HepG2 (cell line): ENCODE measurements around the gene TECPR1. TPM values are rescaled to one million over a fixed set of nuclear protein-coding genes. Genes with fewer than 3 reads are reported as not detected.
A peak's percentile ranks its signal among the peaks of the same experiment; 100 is the strongest.

Experiments used
- CBFB ChIP-seq: sonication (generic); formaldehyde crosslinking; IDR thresholded peaks from 2 replicates; pipeline ENCODE4 v1.4.0; 2020; ENCODE audit warnings: missing genetic modification reagents
- ESRRA ChIP-seq: sonication (generic); formaldehyde crosslinking; IDR thresholded peaks from 2 replicates; pipeline ENCODE4 v1.5.1; 2020; ENCODE audit warnings: mild to moderate bottlenecking, low read depth, missing genetic modification reagents
- GATA4 ChIP-seq: sonication (generic); IDR thresholded peaks from 2 replicates; pipeline ENCODE4 v1.6.1; 2016; ENCODE audit warnings: antibody characterized with exemption, low read depth, borderline replicate concordance
- GPBP1L1 ChIP-seq: sonication (generic); formaldehyde crosslinking; IDR thresholded peaks from 2 replicates; pipeline ENCODE4 v1.5.0; 2020; ENCODE audit warnings: mild to moderate bottlenecking, missing genetic modification reagents
- HNF1A ChIP-seq, 2 experiments: sonication (generic) in 1 of 2; formaldehyde crosslinking in 1 of 2; IDR thresholded peaks; 2 replicates each; pipeline versions ENCODE4 v1.4.0 to v1.6.1; 2016 to 2020; ENCODE audit warnings: borderline replicate concordance in 1 of 2, low read depth in 1 of 2, mild to moderate bottlenecking in 1 of 2, missing genetic modification reagents in 1 of 2
- MEIS1 ChIP-seq: sonication (generic); formaldehyde crosslinking; IDR thresholded peaks from 2 replicates; pipeline ENCODE4 v1.9.0; 2021; ENCODE audit warnings: mild to moderate bottlenecking, missing genetic modification reagents, moderate library complexity, borderline replicate concordance
- NFATC3 ChIP-seq: sonication (generic); formaldehyde crosslinking; IDR thresholded peaks from 2 replicates; pipeline ENCODE4 v1.5.1; 2020; ENCODE audit warnings: mild to moderate bottlenecking, missing genetic modification reagents
- SAFB2 ChIP-seq: sonication (generic); formaldehyde crosslinking; IDR thresholded peaks from 2 replicates; pipeline ENCODE4 v1.5.1; 2020; ENCODE audit warnings: missing genetic modification reagents, low read depth, mild to moderate bottlenecking, borderline replicate concordance
- SRSF1 ChIP-seq: fragments of 200-400 bp; formaldehyde crosslinking; optimal IDR thresholded peaks from 2 replicates; pipeline ENCODE3; 2017; ENCODE audit warnings: mild to moderate bottlenecking, low read depth, low read length, moderate library complexity
- TEAD3 ChIP-seq: optimal IDR thresholded peaks from 2 replicates; pipeline ENCODE3; 2016; ENCODE audit warnings: borderline replicate concordance
- TFE3 ChIP-seq: IDR thresholded peaks from 2 replicates; pipeline ENCODE4 v1.6.1; 2016
- ZBTB2 ChIP-seq: sonication (generic); formaldehyde crosslinking; IDR thresholded peaks from 2 replicates; pipeline ENCODE4 v1.8.0; 2022; ENCODE audit warnings: low read depth, missing genetic modification reagents
- ZBTB7A ChIP-seq: sonication (generic); formaldehyde crosslinking; IDR thresholded peaks from 2 replicates; pipeline ENCODE4 v1.8.0; 2022; ENCODE audit warnings: mild to moderate bottlenecking, missing genetic modification reagents
- ZNF160 ChIP-seq: sonication (generic); formaldehyde crosslinking; IDR thresholded peaks from 2 replicates; pipeline ENCODE4 v1.8.0; 2022; ENCODE audit warnings: mild to moderate bottlenecking, inconsistent platforms, missing genetic modification reagents
- ZNF513 ChIP-seq: sonication (generic); formaldehyde crosslinking; conservative IDR thresholded peaks from 2 replicates; pipeline ENCODE4 v1.5.0; 2020; ENCODE audit warnings: missing genetic modification reagents
- ZNF558 ChIP-seq: sonication (generic); formaldehyde crosslinking; IDR thresholded peaks from 2 replicates; pipeline ENCODE4 v1.9.0; 2022; ENCODE audit warnings: mild to moderate bottlenecking, missing genetic modification reagents, borderline replicate concordance
- ZNF652 ChIP-seq: IDR thresholded peaks from 2 replicates; pipeline ENCODE4 v1.6.1; 2016; ENCODE audit warnings: low read depth, borderline replicate concordance
- ZNF740 ChIP-seq: sonication (generic); formaldehyde crosslinking; IDR thresholded peaks from 2 replicates; pipeline ENCODE4 v1.4.0; 2020; ENCODE audit warnings: missing genetic modification reagents
- polyA plus RNA-seq, 8 experiments: library from polyadenylated mRNA; depleted of rRNA in 3 of 8; stranded (reverse) in 7 of 8; unstranded in 1 of 8; fragments of >200 nt; fragmentation: Illumina TruSeq in 4 of 8; extraction: Trizol in 4 of 8; gene quantifications; 2 replicates each; pipeline versions ENCODE4 v1.2.1 to v1.2.3, GENCODE V29; 2011 to 2016; ENCODE audit warnings: low read depth in 4 of 8, missing spikeins in 1 of 8, mixed read lengths in 1 of 8; ENCODE audit not compliant: insufficient read depth in 1 of 8
- total RNA-seq, 5 experiments: library from RNA; depleted of rRNA; stranded (reverse); fragments of >200 nt; fragmentation: Illumina TruSeq; extraction: Trizol; gene quantifications; 2 replicates each; pipeline ENCODE4 v1.2.3, GENCODE V29; 2016; ENCODE audit warnings: low read depth in 1 of 5

Gene TECPR1
- total and polyA plus RNA-seq, 2 of the 13 experiments (the other 11 are each of a cell fraction or from before 2014, with no cell fraction given): 2.3 to 6.3 TPM

- no peak for TF ChIP-seq GPBP1L1 (CRISPR knock-in tag)
- peak; percentile 23; the same call in 1 of the 2 replicates for TF ChIP-seq ESRRA
- TF ChIP-seq CBFB (CRISPR knock-in tag): no peak
- no peak for TF ChIP-seq ZNF513 (CRISPR knock-in tag)
- TF ChIP-seq ZNF558: no peak
- TF ChIP-seq GATA4: no peak
- TF ChIP-seq SAFB2: no peak
- TF ChIP-seq NFATC3: no peak
- TF ChIP-seq ZNF160: no peak
- peak; percentile 82; the same call in 1 of the 2 replicates for TF ChIP-seq MEIS1
- no peak for TF ChIP-seq HNF1A (IDR thresholded peaks at IDR 0.05; ENCODE audit: low read depth)
- TF ChIP-seq HNF1A (CRISPR knock-in tag; IDR thresholded peaks at IDR 0.05; ENCODE audit: borderline replicate concordance): 0 out of 2 replicates have a peak, but pooled peaks have one; percentile 49
- TF ChIP-seq ZBTB2 (CRISPR knock-in tag): no peak
- no peak for TF ChIP-seq ZNF652 (CRISPR knock-in tag)
- TF ChIP-seq SRSF1: no peak
- TF ChIP-seq TFE3 (CRISPR knock-in tag): peak; percentile 98
- TF ChIP-seq ZNF740 (CRISPR knock-in tag): no peak
- TF ChIP-seq ZBTB7A (CRISPR knock-in tag): no peak
- TF ChIP-seq TEAD3 (CRISPR knock-in tag): peak; percentile 80
Measured at GRCh38 chr7:98300595-98301372, 48.8 kb upstream of the TECPR1 start (continued).
